HG02870 (cell line): ENCODE data around the gene SLC39A1.
A peak's percentile ranks its signal among the peaks of the same experiment; 100 is the strongest.

Source experiments
- ATAC-seq: cut with Tn5 transposase; IDR thresholded peaks from one replicate; pipeline ENCODE4 v1.9.1; 2021; ENCODE audit warnings: mild to moderate bottlenecking, moderate library complexity; ENCODE audit not compliant: unreplicated experiment

SLC39A1 gene

DNA sequence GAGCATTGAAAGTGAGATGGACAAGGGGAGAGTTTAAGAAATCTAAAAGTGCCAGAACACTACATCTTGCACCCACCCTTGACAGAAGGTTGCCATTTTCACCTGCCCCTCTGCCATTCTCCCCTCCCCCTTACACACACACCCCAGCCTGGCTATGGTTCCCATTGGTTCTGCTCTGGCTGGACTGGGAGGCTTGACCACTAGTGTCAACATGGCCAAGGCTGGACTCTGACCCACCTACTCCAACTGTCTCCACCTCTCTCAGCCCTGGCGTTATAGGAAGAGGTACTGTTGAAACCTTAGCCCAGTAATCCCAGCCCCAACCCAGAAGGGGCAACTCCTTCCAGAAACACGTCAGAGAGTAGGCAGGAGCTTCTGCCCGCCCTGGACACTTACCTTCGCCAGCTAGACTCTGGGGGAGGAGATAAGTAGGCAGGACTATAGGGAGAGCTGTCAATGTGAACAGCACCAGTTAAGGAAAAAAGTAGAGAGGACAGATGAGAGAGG is 9.4 kb downstream of the SLC39A1 start:
- ATAC-seq, result no peak

DNA sequence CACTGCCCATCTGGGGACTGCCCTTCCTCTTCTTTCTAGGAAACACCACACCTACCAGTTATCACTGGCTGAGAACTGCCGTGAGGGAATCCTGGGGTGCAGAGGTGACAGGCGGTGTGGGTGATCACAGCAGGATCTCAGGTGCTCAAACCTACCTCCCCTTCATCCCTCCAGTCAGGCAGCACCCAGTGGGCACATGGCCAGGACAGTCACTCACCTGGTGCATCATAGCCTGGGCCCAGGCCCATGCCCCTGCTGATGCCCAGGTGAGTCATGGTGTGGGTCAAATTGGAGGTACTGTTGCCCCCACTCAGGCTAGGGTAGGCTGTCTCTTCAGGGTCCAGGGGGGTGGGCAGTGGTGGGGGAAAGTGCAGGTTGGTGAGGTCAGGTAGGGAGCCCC is 11.5 kb downstream of the SLC39A1 start:
- no peak for ATAC-seq

DNA sequence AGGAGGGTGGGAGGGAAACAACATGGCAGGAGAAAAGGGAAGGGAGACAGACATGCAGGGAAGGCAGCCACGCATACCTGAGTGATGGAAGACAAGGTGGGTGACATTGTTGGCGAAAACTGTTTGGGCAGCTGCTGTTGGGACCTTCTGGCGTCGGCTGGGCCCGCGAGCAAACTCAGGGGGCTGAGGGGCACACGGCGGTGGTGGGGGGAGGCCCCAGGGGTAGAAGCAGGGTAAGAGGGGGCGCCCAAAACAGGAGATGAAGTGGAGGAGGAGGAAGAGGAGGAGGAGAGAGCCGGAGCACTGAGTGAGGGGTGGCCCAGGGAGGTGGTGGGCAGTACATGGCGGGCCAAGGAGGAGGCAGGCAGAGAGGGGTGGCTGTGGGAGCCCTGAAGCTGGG is 12.2 kb downstream of the SLC39A1 start:
- no peak for ATAC-seq

DNA sequence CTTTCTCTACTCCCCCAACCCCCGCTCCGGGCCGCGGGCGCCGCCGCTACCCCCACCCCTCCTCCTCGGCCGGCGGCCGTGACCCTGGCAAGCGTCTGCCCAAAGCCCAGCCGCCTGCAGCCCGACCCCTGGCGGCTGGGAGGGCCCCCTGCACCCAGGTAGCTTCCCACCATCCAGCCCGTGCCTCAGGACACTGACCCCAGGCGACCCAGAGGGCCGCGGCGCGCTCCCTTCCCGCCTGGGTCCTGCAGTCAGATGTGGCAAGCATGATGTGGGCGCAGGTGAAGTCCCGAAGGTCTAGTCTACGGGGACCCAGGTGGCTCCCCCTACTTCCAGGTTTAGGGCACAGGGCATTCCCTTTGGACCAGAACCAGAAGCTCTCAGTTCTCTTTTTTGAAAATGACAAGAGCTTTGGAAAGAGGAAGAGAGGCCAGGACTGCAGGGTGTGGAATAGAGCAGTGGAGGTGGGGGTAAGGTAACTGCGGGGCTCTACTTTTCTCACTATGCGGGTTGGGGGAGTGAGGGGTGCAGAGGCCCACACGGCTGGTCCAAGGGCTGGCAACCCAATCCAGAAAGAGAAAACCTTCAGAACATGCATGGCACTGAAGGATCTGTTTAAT is 16.6 kb downstream of the SLC39A1 start, which contains the start of gene DENND4B:
TSS of gene DENND4B (minus strand) at position 97 of the 620 bp plus-strand sequence. CDS start 2,344 bp downstream, outside the sequence.
- peak; percentile 60 for ATAC-seq

DNA sequence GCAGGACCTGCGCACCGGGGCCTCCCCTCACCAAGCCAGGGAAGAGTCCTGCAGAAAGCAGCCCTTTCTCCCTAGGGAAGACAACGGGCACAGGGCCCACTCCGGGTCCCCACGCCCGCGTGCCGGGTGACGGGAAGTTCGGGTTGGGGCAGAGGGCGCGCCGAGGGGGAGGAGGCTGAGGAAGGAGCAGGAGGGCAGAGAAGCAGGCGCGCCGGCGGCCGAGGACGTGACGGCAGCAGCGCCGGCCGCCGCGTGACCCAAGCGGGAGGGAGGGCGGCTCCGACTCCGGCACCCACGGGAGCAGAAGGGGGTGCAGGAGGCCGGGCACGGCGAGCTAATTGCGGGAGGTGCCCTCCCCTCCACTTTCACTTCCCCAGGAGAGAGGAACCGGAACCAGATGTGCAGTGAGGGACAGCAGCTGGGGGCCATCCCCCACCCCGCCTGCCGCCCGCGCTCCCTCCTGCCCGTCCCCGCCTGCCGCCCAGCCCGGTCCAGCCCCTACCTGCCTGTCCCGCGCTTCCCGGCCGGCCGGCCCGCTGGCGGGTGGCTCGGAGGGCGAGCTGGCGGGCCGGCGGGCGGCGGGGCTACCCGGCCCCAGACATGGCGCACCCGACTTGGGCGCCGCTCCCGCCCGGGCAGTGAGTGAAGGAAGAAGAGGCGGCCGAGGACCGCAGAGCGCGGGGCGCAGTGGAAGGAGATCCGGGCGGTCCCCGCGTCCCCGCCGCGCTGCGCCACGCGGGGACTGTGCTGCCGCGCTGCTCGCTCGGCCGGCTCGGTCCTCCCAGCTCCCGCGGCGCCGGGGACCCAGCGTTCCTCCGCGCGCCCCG is 17.3 kb downstream of the SLC39A1 start:
- peak; percentile 58 for ATAC-seq

DNA sequence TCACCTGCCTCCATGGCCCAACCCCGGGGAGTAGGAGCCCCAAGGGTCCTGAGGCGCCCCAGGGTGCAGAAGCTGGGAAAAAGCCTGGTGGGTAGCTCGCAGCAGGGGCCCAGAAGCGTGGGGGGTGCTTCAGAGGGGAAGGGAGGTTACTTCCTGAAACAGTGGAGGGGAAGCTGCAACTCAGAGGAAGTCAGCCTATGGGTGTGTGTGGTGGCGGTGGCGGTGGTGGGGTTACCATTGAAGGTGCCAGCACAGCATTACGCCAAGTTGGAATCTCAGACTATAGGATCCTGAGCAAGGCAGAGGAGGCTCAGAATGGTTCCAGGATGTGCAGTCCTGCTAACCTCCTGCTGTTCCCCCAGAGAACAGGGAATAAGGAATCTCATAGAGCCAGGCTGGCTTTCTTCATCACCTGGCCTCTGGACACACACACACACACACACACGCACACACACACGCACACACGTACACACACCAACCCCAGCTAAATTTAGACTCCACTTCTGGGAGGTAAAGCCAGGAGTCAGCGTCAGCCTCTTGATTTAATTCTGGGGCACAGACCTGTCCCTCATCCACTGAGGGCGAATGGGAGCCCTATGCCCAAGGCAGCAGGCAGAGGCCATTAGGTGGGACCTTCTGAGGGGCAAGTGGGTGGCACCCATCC is 18.1 kb downstream of the SLC39A1 start:
- ATAC-seq, result no peak

DNA sequence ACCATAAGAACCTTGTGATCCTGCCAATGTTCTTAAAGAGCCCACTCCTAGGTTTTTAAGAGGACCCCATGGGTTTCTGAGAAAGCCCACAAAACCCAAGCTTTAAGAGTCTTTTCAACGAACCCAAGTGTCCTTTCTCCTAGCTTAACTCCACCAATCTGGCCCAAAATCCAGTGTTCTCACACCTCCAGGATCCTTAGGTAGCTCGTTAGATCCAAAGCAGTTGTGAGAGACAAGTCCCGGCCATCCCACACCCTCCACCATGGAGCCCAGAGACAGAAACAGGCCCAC is 18.6 kb downstream of the SLC39A1 start:
- no peak for ATAC-seq

DNA sequence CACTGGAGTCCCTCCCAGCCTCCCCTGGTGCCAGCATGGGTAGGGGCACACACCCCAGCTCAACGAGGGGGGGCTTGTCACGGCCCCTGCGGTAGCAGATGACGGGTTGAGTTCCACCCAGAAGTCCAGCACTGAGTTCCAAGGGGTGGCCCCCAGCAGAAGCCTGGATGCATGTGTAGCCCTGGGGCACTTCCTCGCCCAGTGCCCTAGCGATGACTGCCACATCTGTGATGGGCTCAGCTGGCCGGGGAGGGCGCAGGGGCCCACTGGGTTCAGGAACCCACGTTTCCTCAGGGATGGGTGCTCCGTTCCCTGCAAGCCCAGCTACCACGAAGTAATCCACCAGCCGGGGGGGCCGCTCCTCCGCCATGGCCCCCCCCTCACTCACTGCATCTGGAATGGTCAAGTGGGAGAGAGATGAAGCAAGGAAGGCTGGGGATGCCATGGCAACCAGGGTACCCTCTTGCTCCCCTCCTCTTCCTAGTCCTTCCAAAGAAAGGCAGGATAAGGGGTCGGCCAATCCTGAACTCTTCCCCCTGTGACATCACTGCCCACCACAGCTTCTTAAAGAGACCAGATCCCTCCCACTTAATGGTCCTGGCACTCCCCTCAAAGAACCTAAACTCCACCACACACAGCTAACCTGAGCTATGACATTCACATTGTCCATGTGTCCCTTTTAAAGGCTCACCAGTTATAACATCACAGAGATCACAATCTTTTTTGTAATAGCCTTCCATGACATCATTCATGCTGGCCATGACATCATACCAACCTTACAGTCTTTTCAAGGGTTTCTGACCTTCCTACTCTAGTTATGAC is 19.1 kb downstream of the SLC39A1 start:
- ATAC-seq, result no peak

DNA sequence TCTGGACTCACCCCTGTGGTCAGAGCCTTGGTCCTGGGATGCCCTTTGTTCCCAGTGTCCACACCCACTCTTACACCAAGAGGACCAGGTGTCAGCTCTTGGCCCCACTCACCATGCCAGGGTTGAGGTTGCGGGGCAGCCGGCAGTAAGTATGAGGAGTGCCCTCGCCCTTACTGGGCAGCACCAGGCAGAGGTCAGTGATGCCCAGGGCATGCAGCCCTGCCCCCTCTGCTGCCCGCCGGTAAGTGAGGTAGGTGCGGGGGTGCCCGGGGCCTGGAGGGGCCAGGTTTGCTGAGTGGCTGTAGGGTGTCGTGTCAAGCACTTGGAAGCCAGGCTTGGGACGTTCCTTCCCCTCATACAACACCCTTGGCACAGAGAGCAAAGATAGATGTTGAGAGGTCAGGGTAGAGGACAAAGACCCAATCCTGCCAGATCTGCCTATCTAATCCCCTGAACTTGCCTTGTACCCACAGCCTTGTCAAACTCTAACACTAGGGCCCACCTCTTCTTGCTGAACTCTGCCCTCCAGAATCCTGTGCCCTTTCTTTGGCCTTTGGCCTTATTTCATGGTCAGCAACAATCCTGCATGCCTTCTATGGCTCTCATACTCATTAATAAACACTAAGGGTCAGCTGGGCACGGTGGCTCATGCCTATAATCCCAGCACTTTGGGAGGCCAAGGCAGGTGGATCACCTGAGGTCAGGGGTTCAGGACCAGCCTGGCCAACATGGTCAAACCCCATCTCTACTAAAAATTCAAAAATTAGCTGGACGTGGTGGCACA is 20.4 kb downstream of the SLC39A1 start:
- no peak for ATAC-seq

DNA sequence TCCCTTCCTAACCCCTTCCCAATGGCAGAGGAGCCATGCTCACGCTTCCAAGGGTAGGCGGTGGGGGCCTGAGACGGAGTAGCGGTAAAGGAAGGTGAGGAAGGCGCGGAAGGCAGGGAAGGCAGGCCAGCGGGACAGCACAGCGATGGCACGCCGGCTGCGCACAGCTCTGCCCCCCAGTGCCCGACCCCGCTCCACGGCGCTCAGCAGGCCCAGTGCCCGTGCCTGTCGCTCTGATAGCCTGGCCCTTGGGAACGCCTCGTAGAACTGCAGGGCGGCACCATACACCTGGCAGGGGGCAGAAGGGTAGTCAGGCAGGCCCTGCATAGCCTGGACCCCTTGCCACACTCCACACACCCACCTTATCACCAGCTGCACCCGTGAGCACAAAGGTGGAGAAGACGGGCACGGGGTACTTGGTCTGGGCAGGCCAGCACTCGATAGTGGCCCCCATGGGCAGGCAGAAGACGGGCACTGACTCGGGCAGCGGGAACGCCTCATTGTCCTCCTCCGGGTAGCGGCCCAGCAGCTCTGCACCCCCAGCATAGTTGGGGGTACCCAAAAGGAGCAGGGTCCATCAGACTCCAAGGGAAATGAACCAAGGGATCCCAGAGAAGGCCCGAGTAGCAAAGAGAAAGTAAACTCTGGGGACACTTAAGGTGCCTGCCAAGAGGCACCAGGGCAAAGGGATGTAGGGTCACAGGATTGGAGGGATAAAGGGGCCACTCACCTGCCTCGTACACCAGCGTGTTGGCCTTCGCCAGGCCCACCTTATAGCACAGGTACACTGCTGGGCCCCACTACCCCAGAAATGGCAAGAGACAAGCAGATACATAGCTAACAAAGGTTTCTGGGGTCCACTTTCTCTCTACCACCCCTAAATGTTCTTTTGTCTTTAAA is 21.3 kb downstream of the SLC39A1 start:
- no peak for ATAC-seq

DNA sequence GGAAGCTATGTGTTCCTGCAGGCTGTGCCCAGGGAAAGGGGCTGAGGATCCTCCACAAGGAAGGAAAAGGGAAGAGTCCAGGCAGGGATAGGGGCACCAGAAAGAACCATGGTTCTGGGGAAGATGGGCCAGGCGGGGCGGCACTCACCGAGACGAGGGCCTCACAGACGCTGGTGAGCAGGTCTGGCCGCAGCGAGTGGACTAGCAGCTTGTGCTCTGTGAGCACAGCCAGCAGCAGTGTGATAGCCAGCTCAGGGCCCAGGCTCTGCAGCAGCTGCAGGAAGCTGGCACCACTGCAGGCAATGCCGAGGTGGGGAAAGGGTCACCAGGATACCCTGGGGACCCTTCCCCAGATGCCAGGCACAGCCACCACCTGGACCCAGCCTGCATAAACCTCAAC is 22.6 kb downstream of the SLC39A1 start:
- ATAC-seq, result no peak

DNA sequence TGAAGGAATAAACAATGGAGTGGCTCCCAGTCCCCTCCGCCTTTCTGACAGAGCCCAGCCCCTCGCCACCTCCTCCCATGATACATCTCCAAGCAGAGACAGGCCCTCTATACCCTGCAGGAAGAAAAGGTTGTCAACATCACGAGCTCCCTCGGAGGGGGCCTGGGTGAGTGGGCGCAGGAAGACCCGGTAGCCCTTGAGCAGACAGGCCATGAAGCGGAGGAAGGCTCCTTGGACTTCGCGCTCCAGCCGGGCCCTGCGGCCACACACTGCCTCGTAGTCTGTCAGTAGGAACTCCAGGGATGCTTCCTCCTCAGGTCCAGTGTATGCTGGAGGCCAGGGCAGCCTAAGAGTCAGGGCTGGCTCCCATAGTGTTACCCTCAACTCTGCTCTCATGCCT is 23.9 kb downstream of the SLC39A1 start:
- no peak for ATAC-seq

DNA sequence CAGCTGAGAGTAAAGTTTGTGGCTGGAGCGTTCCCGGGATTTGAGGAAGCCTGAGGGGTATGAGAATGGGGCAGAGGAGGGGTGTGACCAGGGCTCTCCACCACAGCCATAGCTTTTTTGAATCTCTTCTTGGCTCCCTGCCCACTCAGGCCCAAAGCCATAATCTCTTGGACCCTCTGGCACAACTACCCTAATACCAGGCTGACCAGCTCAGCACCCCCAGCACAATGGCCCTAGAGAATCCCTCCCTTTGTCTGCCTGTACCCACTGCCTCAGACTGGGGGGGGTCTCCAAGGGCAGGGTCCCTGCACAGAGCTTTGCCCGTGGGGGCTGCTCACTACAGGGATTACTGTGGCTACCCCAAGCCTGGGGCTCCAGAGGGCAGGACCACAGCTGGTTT is 24.3 kb downstream of the SLC39A1 start:
- no peak for ATAC-seq

DNA sequence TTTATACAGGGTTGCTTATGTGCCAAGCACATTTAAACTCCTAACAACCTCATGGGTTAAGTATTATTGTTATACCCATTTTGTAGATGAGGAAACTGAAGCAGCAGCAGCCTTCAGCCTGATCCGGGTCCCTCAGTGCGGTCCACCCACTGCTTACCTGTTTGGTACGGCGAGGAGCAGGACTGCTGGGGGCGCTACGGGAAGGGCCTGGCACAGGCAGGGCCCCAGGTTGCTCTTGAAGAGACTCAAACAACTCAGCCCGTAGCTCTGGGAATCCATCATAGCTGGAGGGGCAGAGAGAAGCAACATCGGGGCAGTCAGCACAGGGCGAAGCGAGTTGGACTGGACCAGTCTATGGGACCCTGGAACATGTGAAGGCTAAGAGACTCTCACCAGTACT is 26.0 kb downstream of the SLC39A1 start:
- ATAC-seq, result no peak

DNA sequence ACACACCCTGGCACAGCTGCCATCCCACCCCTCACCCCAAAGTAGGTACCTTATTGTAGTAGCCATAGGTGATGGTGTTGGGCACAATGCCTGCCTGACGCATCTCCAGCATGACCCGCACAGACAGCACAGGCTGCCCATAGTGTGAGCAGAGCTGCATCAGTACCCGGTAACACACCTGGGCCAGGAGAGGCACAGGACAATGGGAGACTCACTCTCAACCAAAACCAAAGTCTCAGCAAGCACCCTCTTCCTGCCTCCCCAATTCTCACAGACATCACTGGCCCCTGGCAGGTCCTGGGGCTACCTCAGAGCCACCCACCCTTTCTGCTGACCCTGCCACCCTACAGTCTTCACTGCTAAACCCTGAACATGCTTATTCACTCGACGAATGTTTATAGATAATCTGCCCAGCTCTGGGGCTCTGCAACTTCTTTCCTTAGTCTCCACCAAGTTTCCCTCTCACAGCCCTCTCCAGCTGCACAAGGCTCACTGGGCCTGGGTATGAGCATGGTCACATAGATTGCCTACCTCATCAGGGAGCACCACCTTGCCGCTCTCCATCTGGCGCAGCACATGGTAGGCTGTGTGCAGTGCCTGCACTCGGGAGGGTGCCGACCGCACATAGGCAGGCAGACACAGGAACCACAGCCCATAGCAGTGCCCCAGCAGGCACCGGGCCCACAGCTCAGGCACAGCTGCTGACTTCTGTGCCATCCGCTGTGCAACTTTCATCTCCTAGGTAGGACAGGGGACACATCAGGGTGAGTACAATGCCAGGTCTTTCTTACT is 27.1 kb downstream of the SLC39A1 start:
- ATAC-seq, result no peak

DNA sequence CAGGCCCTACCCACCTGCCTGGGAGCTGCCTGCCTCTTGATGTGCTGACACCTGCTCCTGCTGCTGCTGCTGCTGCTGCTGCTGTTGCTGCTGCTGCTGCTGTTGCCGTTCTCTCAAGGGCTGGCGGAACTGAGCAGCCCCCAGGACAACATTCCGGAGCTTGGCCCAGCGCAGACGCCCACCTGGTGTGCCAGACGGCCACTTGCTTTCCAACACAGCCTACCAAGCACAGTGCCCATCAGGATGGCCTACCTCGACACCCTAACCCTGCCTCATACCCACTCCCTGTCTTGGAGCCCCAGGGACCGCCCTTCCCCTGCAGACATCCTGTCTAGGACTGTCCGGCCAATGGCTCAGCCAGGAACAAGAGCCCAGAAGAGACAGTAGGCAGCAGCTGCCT is 28.6 kb downstream of the SLC39A1 start:
- no peak for ATAC-seq

DNA sequence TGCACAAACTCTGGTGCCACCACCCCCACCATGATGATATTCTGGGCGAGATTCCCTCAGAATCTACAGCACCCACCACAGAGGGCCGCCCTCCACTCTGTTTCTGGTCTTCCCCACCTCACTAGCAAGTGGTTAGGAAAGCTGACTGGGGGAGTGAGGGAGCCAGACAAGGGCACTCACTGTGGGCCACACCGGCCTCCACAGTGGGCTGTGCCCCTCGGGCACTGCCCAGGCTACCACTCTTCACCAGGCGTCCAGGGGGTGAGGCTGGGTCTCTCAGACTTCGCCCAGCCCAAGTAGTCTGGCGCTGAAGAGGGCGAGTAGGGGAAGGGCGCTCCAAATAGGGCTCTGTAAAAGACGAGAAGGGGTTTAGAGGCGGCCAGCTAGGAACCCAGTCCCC is 29.4 kb downstream of the SLC39A1 start:
- ATAC-seq, result no peak

DNA sequence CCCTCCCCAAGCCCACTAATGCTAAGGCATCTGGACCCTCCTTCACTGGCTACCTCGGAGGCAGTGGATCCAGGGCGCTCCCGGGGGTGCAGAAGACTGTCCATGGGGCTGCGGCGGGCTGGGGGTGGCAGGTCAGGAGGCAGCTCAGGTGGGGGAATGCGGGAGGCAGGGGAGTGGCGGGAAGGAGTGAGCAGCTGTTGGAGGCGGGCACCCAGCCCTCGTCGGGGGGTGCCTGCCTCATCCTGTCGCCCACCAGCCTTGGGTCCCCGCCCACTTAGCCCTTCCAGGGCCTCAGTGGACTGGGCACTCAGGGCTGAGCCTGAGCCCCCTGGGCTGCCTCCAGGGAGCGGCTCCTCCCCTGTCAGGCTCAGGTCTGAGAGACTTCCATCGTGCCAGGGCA is 29.9 kb downstream of the SLC39A1 start:
- no peak for ATAC-seq
